Prostate gland (tissue), 2 donors: Measurements from ENCODE around the gene MEF2D.

Source experiments
- POLR2A ChIP-seq: fragments of 450-650 bp; IDR thresholded peaks from one replicate; pipeline ENCODE4 v1.6.1; 2016; ENCODE audit warnings: antibody characterized with exemption, mild to moderate bottlenecking
- TF ChIP-seq, protein P1 (sequence below), 4 experiments: fragments of 200-600 bp in 2 of 4; fragments of 450-650 bp in 2 of 4; sonication (generic) in 2 of 4; IDR thresholded peaks; 1 replicate in 3 of 4; 2 replicates in 1 of 4; pipeline ENCODE4 v1.5.1; 2016 to 2019; ENCODE audit warnings: antibody characterized with exemption in 4 of 4, mild to moderate bottlenecking in 2 of 4, moderate library complexity in 2 of 4

DNA sequence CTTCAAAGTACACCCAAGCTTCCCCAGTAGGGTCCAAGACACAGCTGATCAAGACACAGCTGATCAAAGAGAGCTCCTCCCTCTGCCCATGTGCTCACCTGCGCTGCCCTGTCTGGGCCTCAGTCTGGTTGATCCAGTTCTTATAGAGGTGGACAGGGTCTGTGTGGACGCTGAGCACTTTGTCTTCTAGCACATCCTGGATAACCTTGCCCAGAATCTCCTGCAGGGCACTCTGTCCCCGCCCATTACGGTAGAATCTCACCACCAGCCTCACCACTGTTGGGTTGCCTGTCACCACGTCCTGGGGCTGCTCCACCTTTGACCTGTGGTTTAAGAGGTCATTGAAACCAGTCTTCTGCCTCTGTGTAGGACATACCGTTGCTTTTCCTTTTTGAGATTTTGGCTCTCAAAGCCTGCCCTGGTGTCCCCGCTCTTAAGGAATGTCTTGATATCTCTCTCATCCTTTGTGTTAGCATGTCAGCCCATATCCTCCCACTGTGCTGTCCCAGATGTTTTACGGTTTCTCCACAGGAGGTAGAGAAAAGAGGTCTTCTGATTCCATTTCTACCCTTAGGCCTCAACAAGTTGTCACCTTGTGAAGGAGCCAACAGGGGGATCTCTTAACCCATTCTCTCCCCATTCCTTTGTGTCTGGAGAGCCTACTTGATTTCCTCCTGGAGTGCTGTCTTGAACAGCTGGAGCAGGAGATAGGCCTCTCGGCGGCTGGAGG is 38.3 kb upstream of the MEF2D start:
- TF ChIP-seq, protein P1, sequence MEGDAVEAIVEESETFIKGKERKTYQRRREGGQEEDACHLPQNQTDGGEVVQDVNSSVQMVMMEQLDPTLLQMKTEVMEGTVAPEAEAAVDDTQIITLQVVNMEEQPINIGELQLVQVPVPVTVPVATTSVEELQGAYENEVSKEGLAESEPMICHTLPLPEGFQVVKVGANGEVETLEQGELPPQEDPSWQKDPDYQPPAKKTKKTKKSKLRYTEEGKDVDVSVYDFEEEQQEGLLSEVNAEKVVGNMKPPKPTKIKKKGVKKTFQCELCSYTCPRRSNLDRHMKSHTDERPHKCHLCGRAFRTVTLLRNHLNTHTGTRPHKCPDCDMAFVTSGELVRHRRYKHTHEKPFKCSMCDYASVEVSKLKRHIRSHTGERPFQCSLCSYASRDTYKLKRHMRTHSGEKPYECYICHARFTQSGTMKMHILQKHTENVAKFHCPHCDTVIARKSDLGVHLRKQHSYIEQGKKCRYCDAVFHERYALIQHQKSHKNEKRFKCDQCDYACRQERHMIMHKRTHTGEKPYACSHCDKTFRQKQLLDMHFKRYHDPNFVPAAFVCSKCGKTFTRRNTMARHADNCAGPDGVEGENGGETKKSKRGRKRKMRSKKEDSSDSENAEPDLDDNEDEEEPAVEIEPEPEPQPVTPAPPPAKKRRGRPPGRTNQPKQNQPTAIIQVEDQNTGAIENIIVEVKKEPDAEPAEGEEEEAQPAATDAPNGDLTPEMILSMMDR (IDR thresholded peaks at IDR 0.05), result no peak
- no peak for TF ChIP-seq POLR2A
